HG03442 (cell line): ENCODE data around the gene DNAJB6.
A peak's percentile ranks its signal among the peaks of the same experiment; 100 is the strongest.

Experiments used
- ATAC-seq: cut with Tn5 transposase; IDR thresholded peaks from one replicate; pipeline ENCODE4 v1.9.1; 2021; ENCODE audit warnings: mild to moderate bottlenecking, moderate library complexity; ENCODE audit not compliant: unreplicated experiment

Gene DNAJB6

GRCh38 chr7:157362729-157363128 is 25.9 kb downstream of the DNAJB6 start:
- no peak for ATAC-seq

GRCh38 chr7:157366722-157367121 is 29.9 kb downstream of the DNAJB6 start:
- no peak for ATAC-seq

GRCh38 chr7:157368955-157369354 is 32.2 kb downstream of the DNAJB6 start:
- no peak for ATAC-seq

GRCh38 chr7:157370742-157371141 is 33.9 kb downstream of the DNAJB6 start:
- ATAC-seq = no peak

- ATAC-seq = no peak
Measured at GRCh38 chr7:157371296-157371695, 34.5 kb downstream of the DNAJB6 start.

GRCh38 chr7:157372300-157373232 is 35.8 kb downstream of the DNAJB6 start:
- no peak for ATAC-seq

GRCh38 chr7:157373493-157373892 is 36.7 kb downstream of the DNAJB6 start:
- ATAC-seq = no peak

GRCh38 chr7:157375410-157375809 is 38.6 kb downstream of the DNAJB6 start:
- no peak for ATAC-seq

- ATAC-seq = no peak
Measured at GRCh38 chr7:157377436-157378124, 40.8 kb downstream of the DNAJB6 start.

- no peak for ATAC-seq
Measured at GRCh38 chr7:157378390-157378789, 41.6 kb downstream of the DNAJB6 start.

- no peak for ATAC-seq
Measured at GRCh38 chr7:157379493-157379892, 42.7 kb downstream of the DNAJB6 start.

GRCh38 chr7:157380416-157380815 is 43.6 kb downstream of the DNAJB6 start:
- ATAC-seq = no peak

GRCh38 chr7:157383868-157384267 is 47.1 kb downstream of the DNAJB6 start:
- ATAC-seq = no peak

- ATAC-seq = no peak
Measured at GRCh38 chr7:157384301-157384700, 47.5 kb downstream of the DNAJB6 start.

GRCh38 chr7:157386979-157387800 is 50.4 kb downstream of the DNAJB6 start:
- ATAC-seq = peak; percentile 89

GRCh38 chr7:157388301-157388700 is 51.5 kb downstream of the DNAJB6 start:
- ATAC-seq = no peak

GRCh38 chr7:157389951-157390730 is 53.3 kb downstream of the DNAJB6 start:
- no peak for ATAC-seq

GRCh38 chr7:157391036-157391710 is 54.4 kb downstream of the DNAJB6 start:
- no peak for ATAC-seq

- no peak for ATAC-seq
Measured at GRCh38 chr7:157392256-157393037, 55.6 kb downstream of the DNAJB6 start.
